ENCODE results near the gene SCT.
A peak's percentile ranks its signal among the peaks of the same experiment; 100 is the strongest.

The SCT gene

GRCh38 chr11:623349-623869 lies 3.6 kb downstream of the SCT start:
- no peak for DNase-seq (ENCODE audit: low read depth, low spot score)

GRCh38 chr11:621838-622237 lies 5.1 kb downstream of the SCT start:
- DNase-seq (ENCODE audit: low read depth, low spot score) = no peak

- DNase-seq (ENCODE audit: low read depth, low spot score) = no peak
Observed at GRCh38 chr11:620935-621814, 5.8 kb downstream of the SCT start.

DNA sequence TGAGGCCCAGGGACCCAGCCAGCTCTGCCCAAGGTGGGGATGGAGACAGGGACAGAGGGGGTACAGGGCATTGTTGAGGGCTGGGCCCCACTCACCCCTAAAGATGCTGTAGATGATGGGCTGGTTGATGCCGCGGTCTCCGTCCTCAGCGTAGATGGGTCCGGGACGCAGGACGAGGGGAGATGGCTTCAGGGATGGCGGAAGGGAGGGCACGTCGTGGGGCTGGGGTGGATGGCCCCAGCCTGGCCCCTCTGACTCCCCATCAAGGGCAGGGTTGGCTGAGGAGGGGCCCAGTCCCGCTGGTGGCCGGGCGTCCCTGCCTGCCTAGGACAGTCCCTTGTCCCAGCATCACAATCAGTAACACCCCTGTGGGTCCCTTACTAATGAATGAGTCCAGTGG lies 6.8 kb downstream of the SCT start:
- no peak for DNase-seq (ENCODE audit: low read depth, low spot score)

- DNase-seq (ENCODE audit: low read depth, low spot score) = no peak
Observed at GRCh38 chr11:619628-620050, 7.3 kb downstream of the SCT start.

DNA sequence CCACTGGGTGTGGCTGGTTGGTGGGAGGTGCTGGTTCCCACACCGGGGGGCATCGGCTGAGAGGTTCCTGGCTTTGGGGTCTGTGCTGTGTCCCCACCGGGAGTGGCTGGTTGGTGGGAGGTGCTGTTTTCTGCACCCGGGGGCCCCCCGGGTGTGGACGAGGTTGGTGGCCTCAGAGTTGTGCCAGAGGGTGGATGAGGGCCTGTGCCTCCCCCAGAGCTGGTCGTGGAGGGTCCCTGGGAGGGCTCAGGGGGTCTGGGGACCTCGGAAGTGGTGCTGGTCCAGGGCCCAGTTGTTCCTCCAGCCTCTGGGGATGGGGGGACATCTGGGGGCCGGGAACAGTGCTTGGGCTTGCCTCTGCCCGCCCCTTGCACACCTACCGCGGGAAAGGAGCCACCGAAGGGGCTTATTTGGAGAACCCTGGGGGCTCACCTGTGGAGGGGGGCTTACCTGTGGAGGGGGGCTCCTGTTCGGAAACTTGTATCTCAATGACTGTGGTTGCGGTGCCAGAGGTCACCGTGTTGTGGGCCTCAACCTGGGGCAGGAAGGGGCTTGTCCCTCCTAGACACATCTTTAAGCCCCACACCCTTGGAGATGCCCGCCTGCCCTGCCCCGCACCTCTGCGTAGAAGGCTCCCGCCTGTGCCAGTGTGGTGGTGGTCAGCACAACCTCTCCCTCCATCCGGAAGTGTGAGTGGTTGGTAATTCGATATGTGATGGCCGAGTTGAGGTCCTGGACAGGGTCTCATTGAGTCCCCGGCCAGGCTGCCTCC lies 7.9 kb downstream of the SCT start:
- no peak for DNase-seq (ENCODE audit: low read depth, low spot score)

DNA sequence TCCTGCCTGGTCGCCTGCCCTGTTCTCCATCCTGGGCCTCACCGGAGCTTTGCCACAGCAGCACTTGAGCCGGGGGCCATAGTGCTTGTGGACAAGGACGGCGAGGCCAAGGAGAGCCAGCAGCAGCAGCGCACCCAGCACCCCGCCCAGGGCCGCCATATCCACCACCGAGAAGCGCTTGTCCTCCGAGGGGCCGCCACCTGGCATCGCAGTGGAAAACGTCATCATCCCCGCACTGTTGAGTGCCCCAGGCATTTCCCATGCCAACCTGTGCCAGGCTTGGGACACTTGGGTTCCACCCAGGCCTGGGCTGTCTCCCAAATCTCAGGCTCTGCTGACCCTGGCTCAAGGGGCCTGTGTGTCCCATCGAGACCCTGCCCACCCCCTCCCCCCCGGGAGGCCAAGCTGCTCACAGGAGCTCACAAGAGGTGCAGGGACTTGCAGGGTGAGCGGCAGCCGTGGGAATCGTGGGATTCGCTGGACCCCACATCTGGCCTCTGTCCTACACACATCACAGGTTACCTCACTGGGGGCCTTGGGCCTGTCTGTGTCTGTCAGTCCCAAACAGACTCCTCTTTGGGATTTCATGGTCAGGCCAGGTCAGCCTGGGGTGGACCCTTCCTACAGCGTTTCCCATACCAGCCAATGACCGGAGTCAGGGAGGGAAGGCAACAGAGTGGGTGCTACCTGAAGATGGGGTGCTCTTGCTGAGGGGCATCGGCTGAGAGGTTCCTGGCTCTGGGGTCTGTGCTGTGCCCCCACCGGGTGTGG lies 8.9 kb downstream of the SCT start:
- DNase-seq (ENCODE audit: low read depth, low spot score) = no peak

- no peak for DNase-seq (ENCODE audit: low read depth, low spot score)
Observed at GRCh38 chr11:617199-617911, 9.6 kb downstream of the SCT start.

- DNase-seq (ENCODE audit: low read depth, low spot score) = no peak
Observed at GRCh38 chr11:616320-617198, 10.4 kb downstream of the SCT start.

GRCh38 chr11:615504-616319 lies 11.3 kb downstream of the SCT start, which contains the start of gene IRF7:
Gene IRF7, minus strand, starts transcription at chr11:615950. Its CDS starts 586 bp downstream, at chr11:615364.
- DNase-seq (ENCODE audit: low read depth, low spot score) = peak; percentile 97

GRCh38 chr11:614623-615503 lies 12.1 kb downstream of the SCT start:
- DNase-seq (ENCODE audit: low read depth, low spot score) = peak; percentile 66

DNA sequence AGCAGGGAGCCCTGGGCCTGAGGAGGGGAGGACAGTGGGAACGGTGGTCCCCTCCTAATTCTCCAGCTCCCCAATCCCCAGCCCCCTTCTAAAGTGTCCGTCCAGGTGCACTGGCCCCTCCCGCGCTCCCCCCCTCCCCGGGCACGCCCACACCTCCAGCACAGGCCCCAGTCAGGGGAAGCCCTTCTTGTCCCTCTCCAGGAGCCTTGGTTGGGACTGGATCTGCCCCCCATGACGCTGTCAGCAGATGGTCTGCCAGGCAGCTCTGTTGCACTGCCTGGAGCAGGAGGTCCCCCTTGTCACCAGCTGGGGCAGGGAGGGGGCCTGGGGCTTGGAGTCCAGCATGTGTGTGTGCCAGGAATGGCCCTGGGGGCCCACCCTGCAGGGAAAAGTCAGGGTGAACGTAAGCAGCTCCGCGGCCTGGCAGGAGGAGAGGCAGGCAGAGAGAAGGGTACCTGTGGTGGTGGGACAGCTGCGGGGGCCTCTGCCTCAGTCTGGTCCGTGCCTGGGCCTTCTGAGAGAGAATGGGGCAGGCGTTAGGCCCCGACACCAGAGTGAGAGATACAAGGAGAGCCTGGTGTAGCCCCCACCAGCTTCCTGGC lies 12.9 kb downstream of the SCT start:
- DNase-seq (ENCODE audit: low read depth, low spot score) = no peak

DNA sequence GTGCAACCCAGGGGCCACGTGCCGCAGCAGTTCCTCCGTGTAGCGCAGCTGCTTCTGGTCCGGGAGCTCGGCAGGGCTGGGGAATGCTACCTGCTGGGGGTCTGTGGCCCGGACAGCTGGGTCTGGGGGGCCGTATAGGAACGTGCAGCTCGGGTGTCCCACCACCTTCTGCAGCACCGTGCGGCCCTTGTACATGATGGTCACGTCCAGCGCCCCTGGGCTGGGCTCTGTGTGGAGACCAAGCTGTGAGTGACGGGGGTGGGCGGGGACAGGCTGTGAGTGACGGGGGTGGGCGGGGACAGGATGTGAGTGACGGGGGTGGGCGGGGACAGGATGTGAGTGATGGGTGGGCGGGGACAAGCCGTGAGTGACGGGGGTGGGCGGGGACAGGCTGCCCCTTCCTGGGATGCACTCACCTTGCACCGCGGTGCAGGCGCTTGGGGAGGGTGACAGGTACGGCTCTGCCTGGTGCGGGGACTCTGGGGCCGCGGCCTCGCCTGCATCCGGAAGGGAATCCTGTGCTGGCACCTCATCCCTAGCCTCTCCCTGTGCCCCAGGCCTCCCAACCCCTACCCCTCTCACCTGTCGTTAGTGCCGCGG lies 13.5 kb downstream of the SCT start:
- DNase-seq (ENCODE audit: low read depth, low spot score) = peak; percentile 64

GRCh38 chr11:612961-613300 lies 14.1 kb downstream of the SCT start:
- DNase-seq (ENCODE audit: low read depth, low spot score) = no peak

DNA sequence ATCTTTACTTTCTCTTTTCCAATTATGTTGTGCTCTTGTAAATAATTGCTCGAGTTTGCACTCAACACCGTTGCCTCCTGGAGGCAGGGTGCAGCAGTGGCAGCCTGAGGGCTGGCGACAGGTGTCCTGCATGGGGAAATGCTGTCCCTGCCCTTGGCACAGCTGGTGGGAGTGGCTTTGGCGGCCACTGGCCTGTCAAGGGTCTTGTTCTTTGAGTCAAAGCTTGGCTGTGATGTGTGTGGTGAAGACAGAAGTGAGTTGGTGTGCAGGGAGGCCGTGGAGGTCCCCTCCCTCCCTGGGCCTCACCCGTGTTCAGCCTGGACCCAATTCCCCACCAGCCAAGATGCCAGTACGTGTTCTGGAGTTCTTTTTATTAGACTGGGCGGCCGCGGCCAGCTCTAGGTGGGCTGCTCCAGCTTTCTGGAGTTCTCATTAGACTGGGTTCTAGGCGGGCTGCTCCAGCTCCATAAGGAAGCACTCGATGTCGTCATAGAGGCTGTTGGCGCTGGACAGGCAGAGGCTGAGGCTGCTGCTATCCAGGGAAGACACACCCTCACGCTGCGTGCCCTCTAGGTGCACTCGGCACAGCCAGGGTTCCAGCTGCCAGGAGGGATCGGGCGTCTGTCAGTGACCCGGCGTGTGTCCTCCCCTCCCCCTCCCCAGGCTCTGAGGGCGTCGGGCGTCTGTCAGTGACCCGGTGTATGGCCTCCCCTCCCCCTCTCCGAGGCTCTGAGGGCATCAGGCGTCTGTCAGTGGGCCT lies 14.6 kb downstream of the SCT start:
- DNase-seq (ENCODE audit: low read depth, low spot score) = no peak
